Uterus (tissue), 2 donors: ENCODE measurements around the gene PSG6.
"Not testable (repeated sequence)": the region's sequence is repeated elsewhere in the genome, so short reads cannot be mapped to it uniquely, and the experiment has no call there.

Experiments
- CTCF ChIP-seq, 4 experiments: fragments of 200-600 bp in 2 of 4; fragments of 450-650 bp in 2 of 4; sonication (generic) in 2 of 4; IDR thresholded peaks; one replicate each; pipeline ENCODE4 v1.5.1; 2016 to 2019; ENCODE audit warnings: antibody characterized with exemption in 4 of 4, mild to moderate bottlenecking in 2 of 4, moderate library complexity in 1 of 4
- POLR2A ChIP-seq, 2 donors: fragments of 450-650 bp; IDR thresholded peaks; one replicate each; pipeline ENCODE4 v1.6.1; 2016; ENCODE audit warnings: antibody characterized with exemption in 2 of 2, mild to moderate bottlenecking in 1 of 2, moderate library complexity in 1 of 2

DNA sequence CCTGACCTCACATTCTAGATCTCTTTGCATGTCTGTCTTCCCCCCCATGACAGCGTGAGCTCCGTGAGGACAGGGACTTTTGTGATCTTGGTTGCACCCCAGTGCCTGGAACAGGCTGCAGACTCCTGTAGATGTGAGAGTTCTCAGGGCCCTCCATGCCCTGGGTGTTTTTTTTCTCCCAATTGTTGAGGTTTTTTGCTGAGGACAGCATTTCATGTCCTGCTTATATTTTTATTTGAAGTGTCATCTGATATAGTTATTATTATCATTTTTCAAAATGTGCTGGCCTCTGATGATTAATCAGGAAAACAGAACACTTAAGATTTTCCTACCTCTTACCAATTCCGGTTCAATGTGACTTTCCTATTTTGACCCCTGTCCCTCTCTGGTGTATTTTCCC, 62.9 kb downstream of the PSG6 start:
- not testable (repeated sequence) for TF ChIP-seq CTCF, POLR2A (IDR thresholded peaks at IDR 0.05)
